Measurements from ENCODE around the gene VSTM2A. TPM values are rescaled to one million over a fixed set of nuclear protein-coding genes. Genes with fewer than 3 reads are reported as not detected.

VSTM2A gene
- total RNA-seq, 1 donor from 2014 or later = not detected

GRCh38 chr7:54615537-54615936, 73.4 kb downstream of the VSTM2A start:
- intact Hi-C loops (cut with micrococcal nuclease) = no loop called here
- POLR2A ChIA-PET = no interaction called here
- Mint-ChIP-seq H3K9me3 (no peaks in the 10 kb centered on the region), H3K36me3 (ENCODE audit: low read depth) (no peaks in the 10 kb centered on the region), H3K4me1 (no peaks in the 10 kb centered on the region), H3K27me3 (no peaks in the 10 kb centered on the region), H3K4me3 (no peak overlapping the region), H3K27ac (no peak overlapping the region)
- DNase-seq = no peak
- TF ChIP-seq CTCF (IDR thresholded peaks at IDR 0.05) = no peak
- CTCF ChIA-PET = no interaction called here
- ATAC-seq (ENCODE audit: low read depth) = no peak

Other genes with a start within 250 kb of the VSTM2A start
- 57.3 and 65.8 TPM in 2 replicates for gene SEC61G, start 216.8 kb downstream of the VSTM2A start, total RNA-seq

Data from activated B cell treated with CpG ODN at 0.5 μM for 24 hours (primary cell).